GM12878 (cell line): Measurements from ENCODE around the gene BCS1L. TPM values are rescaled to one million over a fixed set of nuclear protein-coding genes. Genes with fewer than 3 reads are reported as not detected.
A peak's percentile ranks its signal among the peaks of the same experiment; 100 is the strongest.

Experiments
- ASH2L ChIP-seq: fragments of 300-600, 200-600 bp; sonication (generic); IDR thresholded peaks from 2 replicates; pipeline ENCODE4 v1.6.1; 2017; ENCODE audit warnings: low read depth, mild to moderate bottlenecking, borderline replicate concordance
- BHLHE40 ChIP-seq, 2 experiments: fragments of 450-650 bp in 1 of 2; IDR thresholded peaks; 2 replicates each; pipeline ENCODE4 v1.6.1; 2011 to 2017; ENCODE audit warnings: low read depth in 2 of 2, borderline replicate concordance in 1 of 2, improper control_type of control experiment in 1 of 2, low read length in 1 of 2, mild to moderate bottlenecking in 1 of 2
- CBX5 ChIP-seq: sonication (generic); IDR thresholded peaks from 2 replicates; pipeline ENCODE4 v1.6.1; 2016; ENCODE audit warnings: low read depth, moderate library complexity, mild to moderate bottlenecking, inconsistent platforms
- ESRRA ChIP-seq: IDR thresholded peaks from 2 replicates; pipeline ENCODE4 v1.6.1; 2012; ENCODE audit warnings: mild to moderate bottlenecking, low read length, improper control_type of control experiment
- FOXM1 ChIP-seq: IDR thresholded peaks from 2 replicates; pipeline ENCODE4 v1.6.1; 2012; ENCODE audit warnings: low read depth, mild to moderate bottlenecking, inconsistent platforms, low read length, moderate library complexity
- HDAC2 ChIP-seq: fragments of 200-600 bp; sonication (generic); IDR thresholded peaks from 2 replicates; pipeline ENCODE4 v1.6.1; 2017
- IKZF1 ChIP-seq: fragments of 450-650 bp; conservative IDR thresholded peaks from 2 replicates; pipeline ENCODE4 v1.6.1; 2017; ENCODE audit warnings: antibody characterized with exemption, mild to moderate bottlenecking
- JUNB ChIP-seq: IDR thresholded peaks from 2 replicates; pipeline ENCODE4 v1.6.1; 2016; ENCODE audit warnings: antibody characterized with exemption, mild to moderate bottlenecking
- MTA3 ChIP-seq: IDR thresholded peaks from 2 replicates; pipeline ENCODE4 v1.6.1; 2012; ENCODE audit warnings: low read length, inconsistent platforms, borderline replicate concordance
- MYC ChIP-seq: IDR thresholded peaks from 2 replicates; pipeline ENCODE4 v1.6.1; 2011; ENCODE audit warnings: mild to moderate bottlenecking, low read length, moderate library complexity, inconsistent platforms; ENCODE audit not compliant: insufficient read depth, insufficient replicate concordance, insufficient read length, severe bottlenecking
- NFXL1 ChIP-seq: fragments of 450-650 bp; IDR thresholded peaks from 2 replicates; pipeline ENCODE4 v1.6.1; 2017; ENCODE audit warnings: antibody characterized with exemption, mild to moderate bottlenecking, borderline replicate concordance
- NRF1 ChIP-seq: conservative IDR thresholded peaks from 2 replicates; pipeline ENCODE4 v1.6.1; 2011; ENCODE audit warnings: mild to moderate bottlenecking, low read depth, low read length, improper control_type of control experiment
- PBX3 ChIP-seq: IDR thresholded peaks from 2 replicates; pipeline ENCODE4 v1.6.1; 2011; ENCODE audit warnings: mild to moderate bottlenecking, low read depth, low read length, moderate library complexity; ENCODE audit not compliant: insufficient replicate concordance
- PML ChIP-seq: IDR thresholded peaks from 2 replicates; pipeline ENCODE4 v1.6.1; 2012; ENCODE audit warnings: low read length, inconsistent platforms
- PRDM15 ChIP-seq: fragments of 450-650 bp; formaldehyde crosslinking; IDR thresholded peaks from 2 replicates; pipeline ENCODE4 v1.4.0; 2020; ENCODE audit warnings: mild to moderate bottlenecking, moderate library complexity
- RBBP5 ChIP-seq: fragments of 200-600 bp; sonication (generic); conservative IDR thresholded peaks from 2 replicates; pipeline ENCODE4 v1.6.1; 2016
- SMAD1 ChIP-seq: fragments of 450-650 bp; IDR thresholded peaks from 2 replicates; pipeline ENCODE4 v1.6.1; 2018; ENCODE audit warnings: mild to moderate bottlenecking, low read depth; ENCODE audit not compliant: partially characterized antibody
- SUZ12 ChIP-seq: fragments of 200-600 bp; sonication (generic); IDR thresholded peaks from one replicate; pipeline ENCODE4 v1.6.1; 2018; ENCODE audit warnings: antibody characterized with exemption, mild to moderate bottlenecking; ENCODE audit not compliant: unreplicated experiment
- TCF7 ChIP-seq: IDR thresholded peaks from 2 replicates; pipeline ENCODE4 v1.6.1; 2014; ENCODE audit warnings: antibody characterized with exemption, borderline replicate concordance
- ZNF24 ChIP-seq: fragments of 450-650 bp; IDR thresholded peaks from 2 replicates; pipeline ENCODE4 v1.6.1; 2017; ENCODE audit warnings: antibody characterized with exemption, mild to moderate bottlenecking
- ZNF274 ChIP-seq: IDR thresholded peaks from one replicate; pipeline ENCODE4 v1.8.0; 2011; ENCODE audit not compliant: insufficient read length, insufficient read depth
- ZNF622 ChIP-seq: fragments of 450-650 bp; IDR thresholded peaks from 2 replicates; pipeline ENCODE4 v1.6.1; 2017; ENCODE audit warnings: mild to moderate bottlenecking, inconsistent platforms
- polyA plus RNA-seq, 11 experiments: library from polyadenylated mRNA; depleted of rRNA in 4 of 11; unstranded in 6 of 11; stranded (reverse) in 5 of 11; fragments of >200 nt; fragmentation: Nextera tagmentation in 4 of 11; fragmentation: Illumina TruSeq in 1 of 11; extraction: Ambion mirVana in 4 of 11; extraction: Trizol in 1 of 11; gene quantifications; 1 replicate in 1 of 11; 2 replicates in 10 of 11; pipeline versions ENCODE4 v1.2.1 to v1.2.3, GENCODE V29; 2011 to 2016; ENCODE audit warnings: inconsistent platforms in 2 of 11, missing spikeins in 2 of 11, low read depth in 1 of 11
- total RNA-seq, 4 experiments: library from RNA; depleted of rRNA in 3 of 4; stranded (reverse); fragments of >200 nt in 3 of 4; fragmentation: Illumina TruSeq in 1 of 4; extraction: Trizol in 1 of 4; gene quantifications; 2 replicates each; pipeline versions ENCODE4 v1.2.1 to v1.2.3, GENCODE V29; 2013 to 2021
- TF ChIP-seq, protein P1 (sequence below): fragments of 450-650 bp; IDR thresholded peaks from 2 replicates; pipeline ENCODE4 v1.6.1; 2017; ENCODE audit warnings: mild to moderate bottlenecking, moderate library complexity

BCS1L gene
- total and polyA plus RNA-seq, 10 of the 15 experiments (the other 5 are each of a cell fraction or from before 2014, with no cell fraction given): 40.4 to 114 (median 65.2) TPM

DNA sequence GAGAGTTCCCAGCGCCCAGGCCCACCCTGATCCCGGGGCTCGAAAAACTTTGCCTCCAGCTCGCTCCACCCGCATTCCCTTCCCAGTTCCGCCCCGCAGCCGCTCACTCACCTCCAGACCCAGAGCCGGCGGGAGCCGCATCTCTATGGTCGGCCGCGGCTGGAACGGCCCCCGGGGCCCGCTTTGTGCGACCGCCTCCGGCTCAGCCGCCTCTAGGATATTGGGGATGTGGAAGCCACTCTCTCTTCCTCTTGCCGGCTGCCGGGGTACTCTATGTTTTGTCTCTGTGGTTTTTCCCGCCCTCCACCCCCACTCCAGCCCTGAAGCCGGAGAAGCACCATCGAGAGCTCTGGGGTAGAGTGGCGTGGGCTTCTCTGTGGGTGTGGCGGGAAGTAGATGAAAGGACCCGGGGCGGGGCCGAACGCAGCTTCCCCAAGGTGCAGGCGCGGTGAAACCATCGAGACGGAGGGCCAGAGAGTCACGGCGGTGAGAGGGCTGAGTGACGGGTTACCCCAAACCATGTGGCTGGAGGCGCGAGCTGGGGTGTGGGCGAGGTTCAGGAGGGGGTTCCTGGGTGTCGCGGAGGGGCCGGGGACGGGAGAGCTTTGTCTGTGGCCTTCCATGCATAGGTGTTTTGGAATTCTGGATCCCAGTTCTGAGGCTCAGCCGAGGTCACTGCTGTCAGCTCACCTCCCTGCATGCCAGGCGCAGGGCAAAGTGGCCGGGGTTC lies at the start of gene BCS1L, which contains the start of gene ZNF142 (continued):
- TF ChIP-seq, protein P1, sequence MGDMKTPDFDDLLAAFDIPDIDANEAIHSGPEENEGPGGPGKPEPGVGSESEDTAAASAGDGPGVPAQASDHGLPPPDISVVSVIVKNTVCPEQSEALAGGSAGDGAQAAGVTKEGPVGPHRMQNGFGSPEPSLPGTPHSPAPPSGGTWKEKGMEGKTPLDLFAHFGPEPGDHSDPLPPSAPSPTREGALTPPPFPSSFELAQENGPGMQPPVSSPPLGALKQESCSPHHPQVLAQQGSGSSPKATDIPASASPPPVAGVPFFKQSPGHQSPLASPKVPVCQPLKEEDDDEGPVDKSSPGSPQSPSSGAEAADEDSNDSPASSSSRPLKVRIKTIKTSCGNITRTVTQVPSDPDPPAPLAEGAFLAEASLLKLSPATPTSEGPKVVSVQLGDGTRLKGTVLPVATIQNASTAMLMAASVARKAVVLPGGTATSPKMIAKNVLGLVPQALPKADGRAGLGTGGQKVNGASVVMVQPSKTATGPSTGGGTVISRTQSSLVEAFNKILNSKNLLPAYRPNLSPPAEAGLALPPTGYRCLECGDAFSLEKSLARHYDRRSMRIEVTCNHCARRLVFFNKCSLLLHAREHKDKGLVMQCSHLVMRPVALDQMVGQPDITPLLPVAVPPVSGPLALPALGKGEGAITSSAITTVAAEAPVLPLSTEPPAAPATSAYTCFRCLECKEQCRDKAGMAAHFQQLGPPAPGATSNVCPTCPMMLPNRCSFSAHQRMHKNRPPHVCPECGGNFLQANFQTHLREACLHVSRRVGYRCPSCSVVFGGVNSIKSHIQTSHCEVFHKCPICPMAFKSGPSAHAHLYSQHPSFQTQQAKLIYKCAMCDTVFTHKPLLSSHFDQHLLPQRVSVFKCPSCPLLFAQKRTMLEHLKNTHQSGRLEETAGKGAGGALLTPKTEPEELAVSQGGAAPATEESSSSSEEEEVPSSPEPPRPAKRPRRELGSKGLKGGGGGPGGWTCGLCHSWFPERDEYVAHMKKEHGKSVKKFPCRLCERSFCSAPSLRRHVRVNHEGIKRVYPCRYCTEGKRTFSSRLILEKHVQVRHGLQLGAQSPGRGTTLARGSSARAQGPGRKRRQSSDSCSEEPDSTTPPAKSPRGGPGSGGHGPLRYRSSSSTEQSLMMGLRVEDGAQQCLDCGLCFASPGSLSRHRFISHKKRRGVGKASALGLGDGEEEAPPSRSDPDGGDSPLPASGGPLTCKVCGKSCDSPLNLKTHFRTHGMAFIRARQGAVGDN: no peak
- TF ChIP-seq CBX5 (no peak), ASH2L (no peak), PBX3 (peak; percentile 85), NRF1 (no peak; the same call in 1 of the 2 replicates), SMAD1 (no peak), ESRRA (no peak), TCF7 (peak; percentile 90), FOXM1 (no peak), RBBP5 (no peak), ZNF274 (no peak), PRDM15 (no peak), ZNF24 (no peak), NFXL1 (no peak), MTA3 (no peak), PML (peak; percentile 69; the same call in 1 of the 2 replicates), MYC (peak; percentile 89), JUNB (no peak), HDAC2 (no peak; the same call in 1 of the 2 replicates), IKZF1 (peak; percentile 80; the same call in 1 of the 2 replicates), BHLHE40 (IDR thresholded peaks at IDR 0.05; ENCODE audit: borderline replicate concordance in 1 of 2, low read depth in 2 of 2, low read length in 1 of 2) (peak in 1 of 2 experiments; percentile 32; a peak in 1 of 4 replicates), SUZ12 (no peak), ZNF622 (no peak)
